B cell (primary cell): Measurements from ENCODE around the gene MMP24.

Source experiments
- CTCF ChIP-seq: fragments of 200-600 bp; IDR thresholded peaks from one replicate; pipeline ENCODE4 v1.8.0; 2022; ENCODE audit warnings: antibody characterized with exemption, mild to moderate bottlenecking
- EZH2 ChIP-seq: IDR thresholded peaks from 2 replicates; pipeline ENCODE4 v1.6.1; 2012; ENCODE audit warnings: borderline replicate concordance, low read depth, mild to moderate bottlenecking, moderate library complexity, low read length; ENCODE audit not compliant: insufficient read depth, poor library complexity, severe bottlenecking

DNA sequence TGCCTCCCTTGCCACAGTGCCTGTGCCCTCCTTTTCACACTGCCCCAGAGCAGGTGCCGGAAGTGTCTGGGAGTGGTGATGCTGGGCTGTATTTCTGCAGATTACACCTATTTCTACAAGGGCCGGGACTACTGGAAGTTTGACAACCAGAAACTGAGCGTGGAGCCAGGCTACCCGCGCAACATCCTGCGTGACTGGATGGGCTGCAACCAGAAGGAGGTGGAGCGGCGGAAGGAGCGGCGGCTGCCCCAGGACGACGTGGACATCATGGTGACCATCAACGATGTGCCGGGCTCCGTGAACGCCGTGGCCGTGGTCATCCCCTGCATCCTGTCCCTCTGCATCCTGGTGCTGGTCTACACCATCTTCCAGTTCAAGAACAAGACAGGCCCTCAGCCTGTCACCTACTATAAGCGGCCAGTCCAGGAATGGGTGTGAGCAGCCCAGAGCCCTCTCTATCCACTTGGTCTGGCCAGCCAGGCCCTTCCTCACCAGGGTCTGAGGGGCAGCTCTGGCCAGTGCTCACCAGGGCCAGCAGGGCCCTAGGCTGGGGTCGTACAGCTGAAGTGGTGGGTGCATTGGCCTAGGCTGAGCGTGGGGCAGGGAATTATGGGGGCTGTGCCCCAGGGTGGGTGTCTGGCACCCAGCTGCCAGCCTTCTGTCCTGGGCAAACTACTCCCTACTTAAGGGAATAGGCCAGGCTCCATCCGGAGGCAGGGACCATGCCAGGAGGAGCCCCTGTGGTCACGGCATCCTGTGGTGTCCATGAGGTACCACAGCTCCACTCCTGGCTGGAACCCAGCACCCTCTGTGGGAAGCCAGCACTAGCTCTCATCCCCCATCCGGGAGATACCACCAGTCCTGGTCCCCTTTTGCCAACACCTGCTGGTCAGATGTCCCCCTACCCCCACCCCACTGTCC, 47.9 kb downstream of the MMP24 start:
- TF ChIP-seq EZH2, result no peak
- TF ChIP-seq CTCF, result no peak
